HG03342 (cell line): ENCODE measurements around the gene XXYLT1.

ENCODE experiments used
- ATAC-seq: cut with Tn5 transposase; IDR thresholded peaks from one replicate; pipeline ENCODE4 v1.9.1; 2021; ENCODE audit warnings: mild to moderate bottlenecking, moderate library complexity; ENCODE audit not compliant: unreplicated experiment

Gene XXYLT1

GRCh38 chr3:195155570-195156241 lies 115.3 kb downstream of the XXYLT1 start:
- no peak for ATAC-seq

- peak; percentile 41 for ATAC-seq
These were observed 116.0 kb downstream of the XXYLT1 start for GRCh38 chr3:195154793-195155535.

GRCh38 chr3:195154111-195154791 lies 116.7 kb downstream of the XXYLT1 start:
- no peak for ATAC-seq

GRCh38 chr3:195153653-195154052 lies 117.3 kb downstream of the XXYLT1 start:
- ATAC-seq = no peak

GRCh38 chr3:195153130-195153529 lies 117.8 kb downstream of the XXYLT1 start:
- ATAC-seq = no peak

GRCh38 chr3:195151866-195152541 lies 119.0 kb downstream of the XXYLT1 start:
- no peak for ATAC-seq

GRCh38 chr3:195151402-195151801 lies 119.6 kb downstream of the XXYLT1 start:
- ATAC-seq = no peak

- peak; percentile 35 for ATAC-seq
These were observed 120.5 kb downstream of the XXYLT1 start for GRCh38 chr3:195150181-195151118.

GRCh38 chr3:195149292-195150030 lies 121.5 kb downstream of the XXYLT1 start:
- no peak for ATAC-seq

- ATAC-seq = no peak
These were observed 122.4 kb downstream of the XXYLT1 start for GRCh38 chr3:195148549-195148948.

- peak; percentile 74 for ATAC-seq
These were observed 123.3 kb downstream of the XXYLT1 start for GRCh38 chr3:195147649-195148080.

- no peak for ATAC-seq
These were observed 124.8 kb downstream of the XXYLT1 start for GRCh38 chr3:195146131-195146530.

- ATAC-seq = no peak
These were observed 125.4 kb downstream of the XXYLT1 start for GRCh38 chr3:195145579-195145978.

- ATAC-seq = no peak
These were observed 127.7 kb downstream of the XXYLT1 start for GRCh38 chr3:195143221-195143620.

- ATAC-seq = no peak
These were observed 128.4 kb downstream of the XXYLT1 start for GRCh38 chr3:195142519-195142918.

GRCh38 chr3:195140816-195141793 lies 129.9 kb downstream of the XXYLT1 start:
- no peak for ATAC-seq

- no peak for ATAC-seq
These were observed 130.5 kb downstream of the XXYLT1 start for GRCh38 chr3:195140410-195140809.

- no peak for ATAC-seq
These were observed 131.1 kb downstream of the XXYLT1 start for GRCh38 chr3:195139876-195140240.
